ENCODE measurements around the gene ELAVL2.

ELAVL2 gene

DNA sequence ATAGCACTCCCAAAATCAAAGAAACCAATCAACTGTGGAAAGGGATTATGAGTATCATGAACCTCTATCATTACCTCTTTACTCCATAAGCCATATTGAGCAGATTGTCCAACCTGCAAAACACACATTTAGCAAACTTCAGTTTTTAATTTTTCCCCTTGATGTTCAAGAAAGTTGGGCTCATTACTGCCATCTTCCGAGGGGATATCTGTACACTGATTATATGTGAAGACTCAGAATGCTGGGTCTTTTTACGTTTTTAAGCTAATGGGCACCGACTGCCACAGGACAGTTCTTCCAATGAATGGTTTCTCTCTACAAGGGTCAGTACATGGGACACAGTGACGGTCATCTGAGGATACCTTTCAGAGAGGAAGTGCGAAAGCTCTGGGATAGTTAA lies 132.7 kb downstream of the ELAVL2 start:
- no peak for TF ChIP-seq ISL1 (CRISPR knock-in tag; IDR thresholded peaks at IDR 0.05)
- TF ChIP-seq, protein P1, sequence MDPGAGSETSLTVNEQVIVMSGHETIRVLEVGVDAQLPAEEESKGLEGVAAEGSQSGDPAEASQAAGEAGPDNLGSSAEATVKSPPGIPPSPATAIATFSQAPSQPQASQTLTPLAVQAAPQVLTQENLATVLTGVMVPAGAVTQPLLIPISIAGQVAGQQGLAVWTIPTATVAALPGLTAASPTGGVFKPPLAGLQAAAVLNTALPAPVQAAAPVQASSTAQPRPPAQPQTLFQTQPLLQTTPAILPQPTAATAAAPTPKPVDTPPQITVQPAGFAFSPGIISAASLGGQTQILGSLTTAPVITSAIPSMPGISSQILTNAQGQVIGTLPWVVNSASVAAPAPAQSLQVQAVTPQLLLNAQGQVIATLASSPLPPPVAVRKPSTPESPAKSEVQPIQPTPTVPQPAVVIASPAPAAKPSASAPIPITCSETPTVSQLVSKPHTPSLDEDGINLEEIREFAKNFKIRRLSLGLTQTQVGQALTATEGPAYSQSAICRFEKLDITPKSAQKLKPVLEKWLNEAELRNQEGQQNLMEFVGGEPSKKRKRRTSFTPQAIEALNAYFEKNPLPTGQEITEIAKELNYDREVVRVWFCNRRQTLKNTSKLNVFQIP (CRISPR knock-in tag; IDR thresholded peaks at IDR 0.05; ENCODE audit: borderline replicate concordance, low read depth) = no peak
- TF ChIP-seq, protein P2, sequence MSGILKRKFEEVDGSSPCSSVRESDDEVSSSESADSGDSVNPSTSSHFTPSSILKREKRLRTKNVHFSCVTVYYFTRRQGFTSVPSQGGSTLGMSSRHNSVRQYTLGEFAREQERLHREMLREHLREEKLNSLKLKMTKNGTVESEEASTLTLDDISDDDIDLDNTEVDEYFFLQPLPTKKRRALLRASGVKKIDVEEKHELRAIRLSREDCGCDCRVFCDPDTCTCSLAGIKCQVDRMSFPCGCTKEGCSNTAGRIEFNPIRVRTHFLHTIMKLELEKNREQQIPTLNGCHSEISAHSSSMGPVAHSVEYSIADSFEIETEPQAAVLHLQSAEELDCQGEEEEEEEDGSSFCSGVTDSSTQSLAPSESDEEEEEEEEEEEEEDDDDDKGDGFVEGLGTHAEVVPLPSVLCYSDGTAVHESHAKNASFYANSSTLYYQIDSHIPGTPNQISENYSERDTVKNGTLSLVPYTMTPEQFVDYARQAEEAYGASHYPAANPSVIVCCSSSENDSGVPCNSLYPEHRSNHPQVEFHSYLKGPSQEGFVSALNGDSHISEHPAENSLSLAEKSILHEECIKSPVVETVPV (CRISPR knock-in tag; IDR thresholded peaks at IDR 0.05) = no peak
- TF ChIP-seq CSDC2 (CRISPR knock-in tag; IDR thresholded peaks at IDR 0.05) = no peak
- TF ChIP-seq OSR1 (CRISPR knock-in tag; IDR thresholded peaks at IDR 0.05) = no peak
- no peak for TF ChIP-seq TOX (CRISPR knock-in tag; IDR thresholded peaks at IDR 0.05; ENCODE audit: borderline replicate concordance)
- no peak for TF ChIP-seq ZC3H10 (CRISPR knock-in tag; IDR thresholded peaks at IDR 0.05)
- no peak for ATAC-seq

DNA sequence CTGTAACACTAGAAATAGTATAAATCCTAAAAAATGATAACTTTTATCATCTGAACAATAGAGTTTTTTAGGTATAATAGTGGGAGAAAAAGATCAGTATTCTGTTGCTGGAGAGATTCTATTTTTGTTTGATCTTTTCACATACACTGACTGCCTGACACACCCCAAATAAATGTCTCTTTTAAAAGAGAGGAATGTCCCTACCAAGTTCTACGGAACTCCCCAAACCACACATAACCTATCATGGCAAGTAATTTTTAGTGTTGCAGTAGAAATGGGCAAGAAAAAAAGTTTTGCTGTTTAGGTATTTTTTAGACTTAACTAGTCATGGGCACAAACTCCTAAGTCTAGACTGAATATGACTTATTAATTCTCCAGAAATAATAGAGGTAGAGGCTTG lies 139.1 kb downstream of the ELAVL2 start:
- ATAC-seq = no peak
- no peak for TF ChIP-seq SNAI2 (CRISPR knock-in tag; IDR thresholded peaks at IDR 0.05)
- TF ChIP-seq, protein P3, sequence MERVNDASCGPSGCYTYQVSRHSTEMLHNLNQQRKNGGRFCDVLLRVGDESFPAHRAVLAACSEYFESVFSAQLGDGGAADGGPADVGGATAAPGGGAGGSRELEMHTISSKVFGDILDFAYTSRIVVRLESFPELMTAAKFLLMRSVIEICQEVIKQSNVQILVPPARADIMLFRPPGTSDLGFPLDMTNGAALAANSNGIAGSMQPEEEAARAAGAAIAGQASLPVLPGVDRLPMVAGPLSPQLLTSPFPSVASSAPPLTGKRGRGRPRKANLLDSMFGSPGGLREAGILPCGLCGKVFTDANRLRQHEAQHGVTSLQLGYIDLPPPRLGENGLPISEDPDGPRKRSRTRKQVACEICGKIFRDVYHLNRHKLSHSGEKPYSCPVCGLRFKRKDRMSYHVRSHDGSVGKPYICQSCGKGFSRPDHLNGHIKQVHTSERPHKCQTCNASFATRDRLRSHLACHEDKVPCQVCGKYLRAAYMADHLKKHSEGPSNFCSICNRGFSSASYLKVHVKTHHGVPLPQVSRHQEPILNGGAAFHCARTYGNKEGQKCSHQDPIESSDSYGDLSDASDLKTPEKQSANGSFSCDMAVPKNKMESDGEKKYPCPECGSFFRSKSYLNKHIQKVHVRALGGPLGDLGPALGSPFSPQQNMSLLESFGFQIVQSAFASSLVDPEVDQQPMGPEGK (CRISPR knock-in tag; IDR thresholded peaks at IDR 0.05; ENCODE audit: borderline replicate concordance) = no peak
- TF ChIP-seq, protein P2 (CRISPR knock-in tag; IDR thresholded peaks at IDR 0.05) = no peak
- no peak for TF ChIP-seq TOX (CRISPR knock-in tag; IDR thresholded peaks at IDR 0.05; ENCODE audit: borderline replicate concordance)
- TF ChIP-seq, protein P4, sequence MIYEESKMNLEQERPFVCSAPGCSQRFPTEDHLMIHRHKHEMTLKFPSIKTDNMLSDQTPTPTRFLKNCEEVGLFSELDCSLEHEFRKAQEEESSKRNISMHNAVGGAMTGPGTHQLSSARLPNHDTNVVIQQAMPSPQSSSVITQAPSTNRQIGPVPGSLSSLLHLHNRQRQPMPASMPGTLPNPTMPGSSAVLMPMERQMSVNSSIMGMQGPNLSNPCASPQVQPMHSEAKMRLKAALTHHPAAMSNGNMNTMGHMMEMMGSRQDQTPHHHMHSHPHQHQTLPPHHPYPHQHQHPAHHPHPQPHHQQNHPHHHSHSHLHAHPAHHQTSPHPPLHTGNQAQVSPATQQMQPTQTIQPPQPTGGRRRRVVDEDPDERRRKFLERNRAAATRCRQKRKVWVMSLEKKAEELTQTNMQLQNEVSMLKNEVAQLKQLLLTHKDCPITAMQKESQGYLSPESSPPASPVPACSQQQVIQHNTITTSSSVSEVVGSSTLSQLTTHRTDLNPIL (CRISPR knock-in tag; IDR thresholded peaks at IDR 0.05; ENCODE audit: low read depth) = no peak
- TF ChIP-seq GLIS3 (CRISPR knock-in tag; IDR thresholded peaks at IDR 0.05) = no peak
- TF ChIP-seq ZNF565 (CRISPR knock-in tag; conservative IDR thresholded peaks at IDR 0.05; ENCODE audit: low read depth) = no peak
- TF ChIP-seq ISL1 (CRISPR knock-in tag; IDR thresholded peaks at IDR 0.05) = no peak
- TF ChIP-seq, protein P5, sequence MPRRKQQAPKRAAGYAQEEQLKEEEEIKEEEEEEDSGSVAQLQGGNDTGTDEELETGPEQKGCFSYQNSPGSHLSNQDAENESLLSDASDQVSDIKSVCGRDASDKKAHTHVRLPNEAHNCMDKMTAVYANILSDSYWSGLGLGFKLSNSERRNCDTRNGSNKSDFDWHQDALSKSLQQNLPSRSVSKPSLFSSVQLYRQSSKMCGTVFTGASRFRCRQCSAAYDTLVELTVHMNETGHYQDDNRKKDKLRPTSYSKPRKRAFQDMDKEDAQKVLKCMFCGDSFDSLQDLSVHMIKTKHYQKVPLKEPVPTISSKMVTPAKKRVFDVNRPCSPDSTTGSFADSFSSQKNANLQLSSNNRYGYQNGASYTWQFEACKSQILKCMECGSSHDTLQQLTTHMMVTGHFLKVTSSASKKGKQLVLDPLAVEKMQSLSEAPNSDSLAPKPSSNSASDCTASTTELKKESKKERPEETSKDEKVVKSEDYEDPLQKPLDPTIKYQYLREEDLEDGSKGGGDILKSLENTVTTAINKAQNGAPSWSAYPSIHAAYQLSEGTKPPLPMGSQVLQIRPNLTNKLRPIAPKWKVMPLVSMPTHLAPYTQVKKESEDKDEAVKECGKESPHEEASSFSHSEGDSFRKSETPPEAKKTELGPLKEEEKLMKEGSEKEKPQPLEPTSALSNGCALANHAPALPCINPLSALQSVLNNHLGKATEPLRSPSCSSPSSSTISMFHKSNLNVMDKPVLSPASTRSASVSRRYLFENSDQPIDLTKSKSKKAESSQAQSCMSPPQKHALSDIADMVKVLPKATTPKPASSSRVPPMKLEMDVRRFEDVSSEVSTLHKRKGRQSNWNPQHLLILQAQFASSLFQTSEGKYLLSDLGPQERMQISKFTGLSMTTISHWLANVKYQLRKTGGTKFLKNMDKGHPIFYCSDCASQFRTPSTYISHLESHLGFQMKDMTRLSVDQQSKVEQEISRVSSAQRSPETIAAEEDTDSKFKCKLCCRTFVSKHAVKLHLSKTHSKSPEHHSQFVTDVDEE (CRISPR knock-in tag; IDR thresholded peaks at IDR 0.05) = no peak
- no peak for TF ChIP-seq OSR1 (CRISPR knock-in tag; IDR thresholded peaks at IDR 0.05)
- no peak for TF ChIP-seq CSDC2 (CRISPR knock-in tag; IDR thresholded peaks at IDR 0.05)
- no peak for TF ChIP-seq ZNF8 (CRISPR knock-in tag; IDR thresholded peaks at IDR 0.05)
- no peak for TF ChIP-seq ZNF70 (CRISPR knock-in tag; IDR thresholded peaks at IDR 0.05)
- TF ChIP-seq ZFP30 (CRISPR knock-in tag; IDR thresholded peaks at IDR 0.05) = no peak
- TF ChIP-seq, protein P1 (CRISPR knock-in tag; IDR thresholded peaks at IDR 0.05; ENCODE audit: borderline replicate concordance, low read depth) = no peak
- no peak for TF ChIP-seq ARNTL (CRISPR knock-in tag; IDR thresholded peaks at IDR 0.05; ENCODE audit: borderline replicate concordance, low read depth)
- no peak for TF ChIP-seq ZC3H10 (CRISPR knock-in tag; IDR thresholded peaks at IDR 0.05)
- TF ChIP-seq BACH2 (CRISPR knock-in tag; IDR thresholded peaks at IDR 0.05; ENCODE audit: borderline replicate concordance) = no peak
